OCI-LY7 (cell line): ENCODE measurements around the gene SGIP1.

ENCODE experiments used
- EZH2phosphoT487 ChIP-seq: fragments of 200-600 bp; sonication (generic); IDR thresholded peaks from 2 replicates; pipeline ENCODE4 v1.6.1; 2018; ENCODE audit warnings: low read depth, borderline replicate concordance, mild to moderate bottlenecking, mixed run types, antibody characterized with exemption, low read length, moderate library complexity, mixed read lengths
- TF ChIP-seq, protein P1 (sequence below): fragments of 200-600 bp; sonication (generic); conservative IDR thresholded peaks from 2 replicates; pipeline ENCODE4 v1.5.1; 2014; ENCODE audit warnings: mild to moderate bottlenecking, antibody characterized with exemption, low read length, moderate library complexity, mixed read lengths

GRCh38 chr1:66705110-66705509 is 171.2 kb downstream of the SGIP1 start:
- TF ChIP-seq, protein P1, sequence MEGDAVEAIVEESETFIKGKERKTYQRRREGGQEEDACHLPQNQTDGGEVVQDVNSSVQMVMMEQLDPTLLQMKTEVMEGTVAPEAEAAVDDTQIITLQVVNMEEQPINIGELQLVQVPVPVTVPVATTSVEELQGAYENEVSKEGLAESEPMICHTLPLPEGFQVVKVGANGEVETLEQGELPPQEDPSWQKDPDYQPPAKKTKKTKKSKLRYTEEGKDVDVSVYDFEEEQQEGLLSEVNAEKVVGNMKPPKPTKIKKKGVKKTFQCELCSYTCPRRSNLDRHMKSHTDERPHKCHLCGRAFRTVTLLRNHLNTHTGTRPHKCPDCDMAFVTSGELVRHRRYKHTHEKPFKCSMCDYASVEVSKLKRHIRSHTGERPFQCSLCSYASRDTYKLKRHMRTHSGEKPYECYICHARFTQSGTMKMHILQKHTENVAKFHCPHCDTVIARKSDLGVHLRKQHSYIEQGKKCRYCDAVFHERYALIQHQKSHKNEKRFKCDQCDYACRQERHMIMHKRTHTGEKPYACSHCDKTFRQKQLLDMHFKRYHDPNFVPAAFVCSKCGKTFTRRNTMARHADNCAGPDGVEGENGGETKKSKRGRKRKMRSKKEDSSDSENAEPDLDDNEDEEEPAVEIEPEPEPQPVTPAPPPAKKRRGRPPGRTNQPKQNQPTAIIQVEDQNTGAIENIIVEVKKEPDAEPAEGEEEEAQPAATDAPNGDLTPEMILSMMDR, result no peak
- TF ChIP-seq EZH2phosphoT487, result no peak
